ENCODE results near the gene COA8.

COA8 gene

GRCh38 chr14:103550451-103551337 lies 12.1 kb upstream of the COA8 start:
- FAIRE-seq (no peak), DNase-seq (ENCODE audit: insufficient read length, low spot score) (no peak)
- TF ChIP-seq CTCF (IDR thresholded peaks at IDR 0.05; ENCODE audit: insufficient read depth, missing control alignments), result no peak

GRCh38 chr14:103551338-103551762 lies 11.4 kb upstream of the COA8 start:
- no peak for FAIRE-seq
- no peak for DNase-seq (ENCODE audit: insufficient read length, low spot score)
- no peak for TF ChIP-seq CTCF (IDR thresholded peaks at IDR 0.05; ENCODE audit: insufficient read depth, missing control alignments)

GRCh38 chr14:103552011-103552845 lies 10.5 kb upstream of the COA8 start:
- FAIRE-seq (no peak), DNase-seq (ENCODE audit: insufficient read length, low spot score) (no peak)
- TF ChIP-seq CTCF (IDR thresholded peaks at IDR 0.05; ENCODE audit: insufficient read depth, missing control alignments), result no peak

- DNase-seq (ENCODE audit: insufficient read length, low spot score) (no peak), FAIRE-seq (no peak)
- no peak for TF ChIP-seq CTCF (IDR thresholded peaks at IDR 0.05; ENCODE audit: insufficient read depth, missing control alignments)
These were observed 9.9 kb upstream of the COA8 start for GRCh38 chr14:103552846-103553210.

GRCh38 chr14:103555559-103556337 lies 7.0 kb upstream of the COA8 start:
- FAIRE-seq (no peak), DNase-seq (ENCODE audit: insufficient read length, low spot score) (no peak)
- no peak for TF ChIP-seq CTCF (IDR thresholded peaks at IDR 0.05; ENCODE audit: insufficient read depth, missing control alignments)

- DNase-seq (ENCODE audit: insufficient read length, low spot score) (no peak), FAIRE-seq (peak; percentile 81)
- TF ChIP-seq CTCF (IDR thresholded peaks at IDR 0.05; ENCODE audit: insufficient read depth, missing control alignments), result no peak
These were observed 5.6 kb upstream of the COA8 start for GRCh38 chr14:103556946-103557758.

All from D721Med (cell line).